HG03280 (cell line): ENCODE measurements around the gene ATP8B1.

ENCODE experiments used
- ATAC-seq: cut with Tn5 transposase; IDR thresholded peaks from one replicate; pipeline ENCODE4 v1.9.1; 2021; ENCODE audit warnings: mild to moderate bottlenecking, moderate library complexity; ENCODE audit not compliant: unreplicated experiment

The ATP8B1 gene

GRCh38 chr18:57794951-57795728, 8.0 kb downstream of the ATP8B1 start:
- no peak for ATAC-seq

GRCh38 chr18:57793302-57793986, 9.7 kb downstream of the ATP8B1 start:
- ATAC-seq = no peak

- no peak for ATAC-seq
Measured at GRCh38 chr18:57792631-57793301, 10.3 kb downstream of the ATP8B1 start.

- no peak for ATAC-seq
Measured at GRCh38 chr18:57791911-57792310, 11.2 kb downstream of the ATP8B1 start.

GRCh38 chr18:57791192-57791591, 11.9 kb downstream of the ATP8B1 start:
- ATAC-seq = no peak

GRCh38 chr18:57790316-57790715, 12.8 kb downstream of the ATP8B1 start:
- no peak for ATAC-seq

- no peak for ATAC-seq
Measured at GRCh38 chr18:57789759-57790158, 13.4 kb downstream of the ATP8B1 start.

GRCh38 chr18:57789090-57789489, 14.0 kb downstream of the ATP8B1 start:
- ATAC-seq = no peak

GRCh38 chr18:57787068-57787685, 15.9 kb downstream of the ATP8B1 start:
- ATAC-seq = no peak

- no peak for ATAC-seq
Measured at GRCh38 chr18:57785751-57786437, 17.2 kb downstream of the ATP8B1 start.

GRCh38 chr18:57784801-57785114, 18.4 kb downstream of the ATP8B1 start:
- no peak for ATAC-seq

GRCh38 chr18:57784034-57784800, 18.9 kb downstream of the ATP8B1 start:
- no peak for ATAC-seq

- no peak for ATAC-seq
Measured at GRCh38 chr18:57782049-57782448, 21.1 kb downstream of the ATP8B1 start.

- no peak for ATAC-seq
Measured at GRCh38 chr18:57780706-57781347, 22.3 kb downstream of the ATP8B1 start.

- ATAC-seq = no peak
Measured at GRCh38 chr18:57780318-57780705, 22.8 kb downstream of the ATP8B1 start.

GRCh38 chr18:57776767-57777166, 26.3 kb downstream of the ATP8B1 start:
- ATAC-seq = no peak

- ATAC-seq = no peak
Measured at GRCh38 chr18:57776354-57776753, 26.8 kb downstream of the ATP8B1 start.

- no peak for ATAC-seq
Measured at GRCh38 chr18:57775937-57776336, 27.2 kb downstream of the ATP8B1 start.

GRCh38 chr18:57772387-57772799, 30.7 kb downstream of the ATP8B1 start:
- ATAC-seq = no peak

- ATAC-seq = no peak
Measured at GRCh38 chr18:57771626-57772025, 31.5 kb downstream of the ATP8B1 start.
